Ureter (tissue), 1 donor: Measurements from ENCODE around the gene APMAP. TPM values are rescaled to one million over a fixed set of nuclear protein-coding genes. Genes with fewer than 3 reads are reported as not detected.
"Not testable (repeated sequence)": the region's sequence is repeated elsewhere in the genome, so short reads cannot be mapped to it uniquely, and the experiment has no call there.

Experiments
- DNase-seq: peaks from one replicate; pipeline ENCODE4 v3.0.0-alpha.2; 2020; ENCODE audit warnings: low spot score
- total RNA-seq: library from RNA; stranded (reverse); gene quantifications from one replicate; pipeline ENCODE4 v1.2.4, GENCODE V29; 2023
- donor health status: DM: yes; HTN: yes; CAD: no.

Gene APMAP
- total RNA-seq, 1 donor from 2014 or later = 74.0 TPM

DNA sequence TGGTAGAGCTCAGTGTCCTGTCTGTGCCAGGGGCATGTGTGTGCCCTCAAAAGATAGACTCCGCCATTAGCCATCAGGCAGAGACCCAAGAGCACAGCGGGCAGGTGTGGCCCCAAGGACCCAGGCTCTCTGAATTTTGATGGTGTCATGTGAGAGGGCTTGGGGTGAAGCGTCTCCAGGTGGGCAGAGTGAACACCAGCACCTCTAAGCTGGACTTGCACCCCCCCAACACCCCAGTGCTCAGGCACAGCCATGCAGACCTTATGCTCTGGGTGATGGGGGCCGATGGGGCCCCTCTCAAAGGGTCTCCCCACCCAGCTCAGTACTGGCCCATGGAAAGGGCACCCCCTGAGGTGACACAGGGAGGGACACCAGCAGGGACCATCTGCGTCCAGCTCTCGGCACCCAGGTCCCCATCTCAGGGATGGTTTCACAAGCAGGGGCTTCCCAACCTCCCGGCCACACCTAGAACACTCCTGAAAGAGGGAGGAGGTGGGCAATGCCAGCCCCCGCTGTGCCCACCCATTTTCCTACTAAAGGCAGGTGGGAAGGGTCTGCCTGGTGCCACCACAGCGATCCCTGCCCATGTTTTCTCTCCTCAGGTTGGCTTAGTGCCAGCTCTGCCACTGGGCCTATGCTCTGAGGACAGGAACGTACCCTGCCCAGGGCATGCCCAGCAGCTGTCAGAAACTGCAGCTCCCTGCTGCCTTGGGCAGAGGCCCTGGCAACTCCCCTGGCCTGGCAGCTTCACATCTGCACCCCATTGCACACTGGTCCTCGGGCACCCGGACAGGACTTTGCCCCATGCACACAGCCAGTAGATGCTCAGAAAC lies 40.0 kb downstream of the APMAP start:
- peak; percentile 41 for DNase-seq

DNA sequence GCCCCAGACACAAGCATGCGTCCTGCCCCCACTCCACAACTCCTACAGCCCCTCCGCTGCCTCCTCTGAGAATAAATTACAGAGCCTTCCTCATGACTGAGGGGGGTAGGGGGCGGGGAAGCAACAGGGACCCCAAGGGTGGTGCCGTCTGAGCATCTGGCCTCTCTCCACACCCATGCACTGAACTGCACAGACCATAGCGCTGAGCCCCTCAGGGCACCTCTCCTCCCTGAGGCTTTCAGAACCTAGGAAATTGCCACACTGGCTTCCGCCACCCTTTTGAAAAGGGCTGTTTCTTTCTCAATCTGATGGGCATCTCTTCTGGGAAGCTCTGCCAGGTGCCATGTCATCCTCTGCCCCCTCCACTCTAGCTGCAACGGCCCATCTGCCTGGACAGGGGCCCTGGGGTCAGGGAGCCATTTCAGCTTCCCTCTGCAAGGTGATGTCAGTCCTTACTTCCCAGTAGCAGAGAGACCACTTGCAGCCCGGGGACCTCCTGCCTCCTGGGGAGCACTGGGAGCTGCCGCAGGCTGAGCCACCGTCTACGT lies 40.9 kb downstream of the APMAP start:
- DNase-seq = no peak

GRCh38 chr20:24950836-24951525 lies 41.6 kb downstream of the APMAP start:
- no peak for DNase-seq

GRCh38 chr20:24950128-24950835 lies 42.3 kb downstream of the APMAP start:
- peak; percentile 40 for DNase-seq

DNA sequence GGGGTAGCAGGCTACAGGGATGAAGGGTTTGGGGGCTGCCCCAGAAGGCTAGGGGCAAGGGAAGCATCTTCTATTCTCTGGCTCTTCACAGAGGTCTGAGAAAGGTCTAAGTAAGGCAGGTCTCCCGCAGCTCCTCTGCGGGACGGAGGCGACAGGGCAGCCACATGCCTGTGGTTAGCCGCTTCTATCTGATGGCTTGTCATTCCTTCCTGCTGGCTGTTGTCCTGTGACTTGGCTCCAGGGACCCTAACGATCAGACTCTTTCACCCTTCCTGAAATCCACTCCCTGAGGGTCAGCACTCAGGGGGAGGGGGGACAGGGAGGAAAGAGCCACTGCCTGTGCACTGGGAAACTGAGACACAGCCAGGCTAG lies 42.8 kb downstream of the APMAP start:
- DNase-seq = peak; percentile 42

DNA sequence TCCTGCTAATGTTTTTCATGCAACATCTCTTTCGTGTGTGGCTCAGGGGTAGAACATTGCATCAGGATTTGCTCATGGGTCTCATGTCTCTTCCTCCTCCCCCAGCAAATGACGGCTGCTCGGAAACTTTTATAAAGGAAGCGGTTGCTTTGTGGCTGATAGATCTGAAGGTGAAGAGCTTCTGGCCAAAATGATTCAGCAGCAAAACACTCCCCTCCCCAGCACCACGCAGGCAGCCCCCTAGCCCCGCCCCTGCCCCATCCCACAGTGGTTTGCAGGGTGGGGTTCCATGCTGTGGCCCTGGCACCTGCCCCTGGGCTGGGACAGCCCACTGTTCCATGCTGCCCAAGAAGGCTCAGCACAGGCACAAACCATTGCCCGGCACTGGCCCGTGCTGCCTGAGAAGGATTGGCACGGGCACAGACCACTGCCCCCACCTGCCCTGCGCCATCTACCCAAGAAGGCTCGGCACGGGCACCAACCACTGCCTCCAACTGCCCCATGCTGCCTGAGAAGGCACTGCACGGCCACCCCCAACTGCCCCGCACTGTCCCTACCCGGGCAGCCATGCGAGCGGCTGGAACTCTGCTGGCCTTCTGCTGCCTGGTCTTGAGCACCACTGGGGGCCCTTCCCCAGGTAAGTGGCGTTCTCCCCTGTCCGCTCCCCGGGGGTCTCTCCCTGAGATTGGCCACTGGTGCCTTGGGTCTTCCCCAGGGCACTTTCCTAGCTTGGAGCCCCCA lies 43.4 kb downstream of the APMAP start, which contains the start of gene CST7:
TSS of gene CST7 (plus strand) at position 331 of the 741 bp plus-strand sequence. CDS start at position 568, 237 bp downstream.
- peak; percentile 56 for DNase-seq

DNA sequence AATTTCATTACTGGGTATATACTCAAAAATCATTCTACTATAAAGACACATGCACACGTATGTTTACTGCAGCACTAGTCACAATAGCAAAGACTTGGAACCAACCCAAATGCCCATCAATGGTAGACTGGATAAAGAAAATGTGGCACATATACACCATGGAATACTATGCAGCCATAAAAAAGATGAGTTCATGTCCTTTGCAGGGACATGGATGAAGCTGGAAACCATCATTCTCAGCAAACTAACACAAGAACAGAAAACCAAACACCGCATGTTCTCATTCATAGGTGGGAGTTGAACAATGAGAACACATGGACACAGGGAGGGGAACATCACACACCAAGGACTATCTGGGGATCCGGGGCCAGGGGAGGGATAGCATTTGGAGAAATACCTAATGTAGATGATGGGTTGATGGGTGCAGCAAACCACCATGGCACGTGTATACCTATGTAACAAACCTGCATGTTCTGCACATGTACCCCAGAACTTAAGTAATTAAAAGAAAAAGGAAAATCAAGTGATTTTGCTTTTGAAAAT lies 44.1 kb downstream of the APMAP start:
- DNase-seq = not testable (repeated sequence)

DNA sequence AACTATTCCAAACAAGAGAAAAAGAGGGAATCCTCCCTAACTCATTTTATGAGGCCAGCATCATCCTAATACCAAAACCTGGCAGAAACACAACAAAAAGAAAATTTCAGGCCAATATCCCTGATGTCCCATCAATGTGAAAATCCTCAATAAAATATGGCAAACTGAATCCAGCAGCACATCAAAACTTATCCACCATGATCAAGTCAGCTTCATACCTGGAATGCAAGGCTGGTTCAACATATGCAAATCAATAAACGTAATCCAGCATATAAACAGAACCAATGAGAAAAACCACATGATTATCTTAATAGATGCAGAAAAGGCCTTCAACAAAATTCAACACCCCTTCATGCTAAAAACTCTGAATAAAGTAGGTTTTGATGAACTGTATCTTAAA lies 46.2 kb downstream of the APMAP start:
- not testable (repeated sequence) for DNase-seq

DNA sequence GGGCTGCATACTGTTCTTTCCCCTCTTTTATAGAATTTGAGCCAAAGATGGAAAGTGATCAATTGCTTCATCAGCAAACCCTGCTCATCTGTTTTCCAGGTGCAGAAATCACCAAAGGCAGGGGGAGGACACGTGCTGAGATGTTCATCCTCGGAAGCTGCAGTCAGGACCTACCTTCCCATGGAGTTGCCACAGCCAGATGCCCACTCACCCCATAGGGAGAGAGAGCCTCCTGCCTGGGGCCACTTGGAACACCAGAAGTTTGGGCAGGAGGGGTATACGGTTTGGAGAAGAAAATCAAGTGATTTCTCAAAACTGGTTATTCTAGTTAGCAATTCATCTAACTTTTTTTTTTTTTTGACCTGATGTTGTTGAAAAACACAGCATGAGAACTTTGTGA lies 48.8 kb downstream of the APMAP start:
- DNase-seq = no peak

DNA sequence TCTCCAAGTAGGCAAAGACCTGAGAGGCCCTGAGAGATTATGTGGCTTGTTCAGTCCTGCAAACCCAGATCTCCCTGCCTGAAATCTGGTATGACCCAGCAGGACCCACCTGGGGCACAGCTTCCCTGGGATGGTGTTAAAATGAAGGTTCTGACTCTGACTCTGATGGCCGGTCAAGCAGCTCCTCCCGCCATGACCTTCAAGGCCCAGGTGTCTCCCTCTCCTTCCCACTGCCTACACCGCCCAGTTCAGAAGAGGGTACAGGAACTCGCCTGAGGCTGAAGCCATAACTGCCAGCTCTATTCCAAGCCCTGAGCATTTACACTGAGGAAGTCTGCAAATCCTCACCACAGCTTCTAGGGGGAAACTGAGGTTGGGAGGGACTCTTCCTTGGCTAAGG lies 49.4 kb downstream of the APMAP start:
- no peak for DNase-seq

GRCh38 chr20:24942679-24943078 lies 49.9 kb downstream of the APMAP start:
- no peak for DNase-seq

- no peak for DNase-seq
Measured at GRCh38 chr20:24939036-24939435, 53.5 kb downstream of the APMAP start.

DNA sequence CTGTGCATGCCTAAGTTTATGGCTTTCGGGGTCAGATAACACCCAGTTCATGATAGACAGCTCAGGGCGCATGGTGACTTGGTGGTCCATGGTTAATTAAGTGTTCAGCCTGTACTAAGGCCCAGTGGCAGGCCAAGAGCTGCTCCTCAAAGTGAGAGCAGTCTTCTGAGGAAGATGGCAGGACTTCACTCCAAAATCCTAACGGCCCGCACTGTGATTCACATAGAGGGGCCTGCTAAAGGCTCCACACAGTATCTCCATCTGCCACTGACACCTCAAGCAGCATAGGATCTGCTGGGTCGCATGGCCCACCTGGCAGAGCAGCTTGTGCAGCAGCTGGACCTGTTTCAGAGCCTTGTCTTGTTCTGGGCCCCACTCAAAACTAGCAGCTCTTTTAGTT lies 54.1 kb downstream of the APMAP start:
- no peak for DNase-seq

GRCh38 chr20:24937579-24937978 lies 55.0 kb downstream of the APMAP start:
- DNase-seq = no peak

GRCh38 chr20:24936526-24937407 lies 55.8 kb downstream of the APMAP start:
- DNase-seq = no peak

DNA sequence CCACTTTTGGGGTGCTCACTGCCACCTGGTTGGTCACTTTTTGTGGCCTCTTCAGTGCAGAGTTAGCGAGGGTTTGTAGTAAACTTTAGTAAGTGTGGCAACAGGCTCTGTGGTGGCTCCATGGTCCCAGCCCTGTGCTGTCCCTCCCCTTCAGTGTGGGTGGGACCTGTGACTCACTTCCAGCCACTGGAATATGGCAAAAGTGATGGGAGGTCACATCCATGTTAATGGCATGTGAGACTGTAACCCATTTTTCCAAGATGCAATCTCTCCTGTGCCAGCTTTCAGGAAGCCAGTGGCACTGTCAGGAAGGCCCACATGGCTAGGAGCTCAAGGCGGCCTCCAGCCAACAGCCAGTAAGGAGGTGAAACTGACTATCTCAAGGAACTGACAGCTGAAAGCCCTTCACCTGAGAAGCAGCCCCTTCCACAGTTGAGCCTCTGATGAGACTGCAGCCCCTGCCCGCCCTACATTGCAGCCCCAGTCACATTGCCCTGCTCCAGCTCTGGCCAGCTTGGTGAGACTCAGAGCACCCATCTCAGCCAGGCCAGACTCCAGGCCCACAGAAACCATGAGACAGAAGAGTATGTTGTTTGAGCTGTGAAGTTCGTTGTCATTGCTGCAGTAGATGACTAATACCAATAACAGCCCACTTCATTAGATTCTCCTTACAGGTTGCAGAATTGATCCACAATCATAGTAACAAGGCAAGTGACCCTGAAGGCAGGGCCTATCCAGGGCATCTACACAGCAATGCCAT lies 56.6 kb downstream of the APMAP start:
- DNase-seq = no peak

GRCh38 chr20:24935140-24935539 lies 57.4 kb downstream of the APMAP start:
- no peak for DNase-seq

DNA sequence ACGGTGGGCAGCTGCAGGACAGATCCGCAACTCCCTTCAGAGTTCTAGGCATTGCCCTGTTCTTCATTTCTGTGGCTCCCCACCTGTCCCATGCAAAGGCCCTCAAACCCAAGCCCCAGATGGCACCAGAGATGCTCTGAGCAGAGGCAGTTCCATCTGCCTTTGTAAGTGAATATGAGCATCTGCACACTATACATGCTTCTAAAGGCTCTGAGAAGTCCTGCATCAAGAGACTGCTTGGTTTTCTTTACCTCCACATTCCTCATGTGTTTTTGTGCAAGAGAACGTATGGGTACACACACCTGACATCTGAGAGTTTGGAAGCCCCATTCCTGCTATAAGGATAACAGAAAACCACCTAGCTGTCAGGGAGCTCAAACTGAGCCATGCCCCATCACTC lies 57.8 kb downstream of the APMAP start:
- DNase-seq = no peak

GRCh38 chr20:24934101-24934661 lies 58.4 kb downstream of the APMAP start:
- no peak for DNase-seq
